HG02943 (cell line): ENCODE results near the gene NUF2.

Source experiments
- ATAC-seq: cut with Tn5 transposase; IDR thresholded peaks from one replicate; pipeline ENCODE4 v1.9.1; 2021; ENCODE audit warnings: mild to moderate bottlenecking, low read depth, moderate library complexity; ENCODE audit not compliant: unreplicated experiment

Gene NUF2

GRCh38 chr1:163397451-163398200, 75.9 kb downstream of the NUF2 start:
- ATAC-seq, result no peak

- ATAC-seq, result no peak
These were observed 77.2 kb downstream of the NUF2 start for GRCh38 chr1:163399001-163399400.

DNA sequence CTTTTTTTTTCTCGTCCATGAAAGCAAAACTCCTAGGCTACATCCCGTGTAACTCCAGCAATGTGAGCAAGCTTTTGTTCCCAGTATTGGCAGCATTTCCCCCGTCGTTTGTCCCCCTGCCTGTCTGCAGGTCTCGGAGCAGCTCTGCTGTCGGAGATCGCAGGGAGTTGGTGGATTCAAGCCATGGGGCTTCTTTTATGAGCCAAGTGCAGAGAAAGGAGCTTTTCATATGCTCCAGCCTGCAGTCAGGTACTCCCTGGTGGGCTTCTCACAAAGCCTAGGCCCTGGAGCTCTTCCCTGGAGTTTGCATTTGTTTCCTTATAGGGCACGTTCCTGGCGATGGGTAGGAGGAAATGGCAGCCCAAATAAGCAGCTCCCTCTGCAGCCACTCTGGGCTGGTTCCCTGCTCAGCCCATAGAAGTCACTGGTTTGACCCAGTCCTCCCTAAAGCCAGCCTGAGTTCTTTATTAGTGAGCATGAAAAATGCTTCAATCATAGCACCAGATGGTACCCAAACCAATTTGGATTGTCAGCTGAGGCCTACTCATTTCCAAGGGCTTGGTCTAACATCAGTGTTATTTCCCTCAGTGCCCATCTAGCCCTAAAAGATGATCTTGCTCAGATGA, 78.3 kb downstream of the NUF2 start:
- ATAC-seq, result no peak

- no peak for ATAC-seq
These were observed 79.5 kb downstream of the NUF2 start for GRCh38 chr1:163401211-163401610.
